Epithelial cell of esophagus (primary cell): ENCODE measurements around the gene SNRNP48.

Experiments used
- DNase-seq: peaks from one replicate; pipeline ENCODE4 v3.0.0; 2010; ENCODE audit warnings: low read depth
- H3K4me3 ChIP-seq: 2 replicates; pipeline ENCODE4 v1.5.1; 2011; ENCODE audit warnings: mild to moderate bottlenecking, low read length, control low read depth
- CTCF ChIP-seq: IDR thresholded peaks from 2 replicates; pipeline ENCODE4 v1.5.1; 2011; ENCODE audit warnings: low read depth, mild to moderate bottlenecking, low read length, control low read depth, inconsistent platforms; ENCODE audit not compliant: insufficient read depth; ENCODE audit errors: missing control alignments

Gene SNRNP48

GRCh38 chr6:7589949-7590917, at the start of gene SNRNP48:
Gene SNRNP48 (plus strand): TSS chr6:7590198. CDS start chr6:7590258, 60 bp downstream.
- TF ChIP-seq CTCF = no peak

GRCh38 chr6:7540595-7540994, 49.4 kb upstream of the SNRNP48 start:
- H3K4me3 ChIP-seq = peak overlapping the region; percentile 57
- DNase-seq = peak; percentile 94
- TF ChIP-seq CTCF = peak; percentile 17

More at GRCh38 chr6:7589949-7590917, at the start of gene SNRNP48:
- peak; percentile 95 for DNase-seq
- H3K4me3 ChIP-seq = peak within 1 kb of the TSS; percentile 69

- no peak for TF ChIP-seq CTCF
- peak; percentile 96 for DNase-seq
- peak within 1 kb of the TSS; percentile 92 for H3K4me3 ChIP-seq
These were observed 48.6 kb upstream of the SNRNP48 start, which contains the start of gene DSP for GRCh38 chr6:7541175-7542064. Gene DSP (plus strand): TSS chr6:7541671. CDS start chr6:7541916, 245 bp downstream.

- H3K4me3 ChIP-seq = peak overlapping the region; percentile 92
- DNase-seq = no peak
- TF ChIP-seq CTCF = no peak
These were observed 47.7 kb upstream of the SNRNP48 start for GRCh38 chr6:7542065-7542873.

GRCh38 chr6:7542874-7543624, 46.9 kb upstream of the SNRNP48 start:
- DNase-seq = peak; percentile 87
- TF ChIP-seq CTCF = no peak
- H3K4me3 ChIP-seq = peak overlapping the region; percentile 92
